WTC11 (cell line): ENCODE results near the gene MET. TPM values are rescaled to one million over a fixed set of nuclear protein-coding genes. Genes with fewer than 3 reads are reported as not detected.

Source experiments
- ATAC-seq: fragments of 200-7000 bp; cut with Tn5 transposase; 2 replicates; pipeline ENCODE4 v1.10.0; 2021; ENCODE audit warnings: mild to moderate bottlenecking, moderate library complexity
- CTCF ChIA-PET: fragments of 300-600 bp; sonication (Branson Sonifier 250); formaldehyde crosslinking; loops from one replicate; lab custom pipeline; 2021; ENCODE audit warnings: antibody characterized with exemption; lab: Charles Lee
- POLR2A ChIA-PET: fragments of 350-600 bp; sonication (Branson Sonifier 250); formaldehyde crosslinking; loops from one replicate; lab custom pipeline; 2021; ENCODE audit warnings: antibody characterized with exemption; lab: Charles Lee
- DNase-seq: peaks from one replicate; pipeline ENCODE4 v3.0.0; 2021; ENCODE audit warnings: low spot score
- H3K27ac Mint-ChIP-seq: 2 replicates; pipeline ENCODE4 v1.8.0; 2021; ENCODE audit warnings: mixed read lengths
- H3K27me3 Mint-ChIP-seq: 2 replicates; pipeline ENCODE4 v1.8.0; 2021; ENCODE audit warnings: low read depth, mild to moderate bottlenecking, moderate library complexity, mixed read lengths
- H3K36me3 Mint-ChIP-seq: 2 replicates; pipeline ENCODE4 v1.8.0; 2021; ENCODE audit warnings: mixed read lengths
- H3K4me1 Mint-ChIP-seq: 2 replicates; pipeline ENCODE4 v1.8.0; 2022; ENCODE audit warnings: mixed read lengths
- H3K4me3 Mint-ChIP-seq: 2 replicates; pipeline ENCODE4 v1.8.0; 2021; ENCODE audit warnings: mild to moderate bottlenecking, moderate library complexity, mixed read lengths
- H3K9me3 Mint-ChIP-seq: 2 replicates; pipeline ENCODE4 v1.8.0; 2021; ENCODE audit warnings: mixed read lengths
- AFF4 ChIP-seq: sonication (generic); formaldehyde crosslinking; IDR thresholded peaks from 2 replicates; pipeline ENCODE4 v1.8.1; 2023; ENCODE audit warnings: mild to moderate bottlenecking, missing genetic modification reagents, borderline replicate concordance
- CREM ChIP-seq: sonication (generic); formaldehyde crosslinking; IDR thresholded peaks from 2 replicates; pipeline ENCODE4 v1.8.1; 2022; ENCODE audit warnings: mild to moderate bottlenecking, missing genetic modification reagents, moderate library complexity
- ELF4 ChIP-seq: sonication (generic); formaldehyde crosslinking; IDR thresholded peaks from 2 replicates; pipeline ENCODE4 v1.8.1; 2022; ENCODE audit warnings: low read depth, mild to moderate bottlenecking, moderate library complexity, missing genetic modification reagents
- FOXJ3 ChIP-seq: sonication (generic); formaldehyde crosslinking; IDR thresholded peaks from 2 replicates; pipeline ENCODE4 v1.9.0; 2021; ENCODE audit warnings: missing genetic modification reagents, mild to moderate bottlenecking, borderline replicate concordance
- IRF2 ChIP-seq: sonication (generic); formaldehyde crosslinking; IDR thresholded peaks from 2 replicates; pipeline ENCODE4 v1.8.0; 2022; ENCODE audit warnings: low read depth, missing genetic modification reagents, borderline replicate concordance
- MXD4 ChIP-seq: fragments of 250-450 bp; sonication (Bioruptor Pico); IDR thresholded peaks from 2 replicates; pipeline ENCODE4 v1.8.0; 2021; ENCODE audit warnings: mild to moderate bottlenecking, moderate library complexity, borderline replicate concordance
- NFE2L1 ChIP-seq: sonication (generic); formaldehyde crosslinking; IDR thresholded peaks from 2 replicates; pipeline ENCODE4 v1.8.1; 2023; ENCODE audit warnings: missing genetic modification reagents
- NR3C1 ChIP-seq: sonication (generic); formaldehyde crosslinking; conservative IDR thresholded peaks from 2 replicates; pipeline ENCODE4 v1.8.1; 2023; ENCODE audit warnings: low read depth, mild to moderate bottlenecking, missing genetic modification reagents
- OVOL2 ChIP-seq: fragments of 250-450 bp; sonication (Bioruptor Pico); IDR thresholded peaks from 2 replicates; pipeline ENCODE4 v1.9.0; 2021; ENCODE audit warnings: mild to moderate bottlenecking, borderline replicate concordance
- RELA ChIP-seq: sonication (generic); formaldehyde crosslinking; IDR thresholded peaks from 2 replicates; pipeline ENCODE4 v1.8.1; 2022; ENCODE audit warnings: missing genetic modification reagents, mild to moderate bottlenecking, borderline replicate concordance
- RORB ChIP-seq: fragments of 250-450 bp; sonication (Bioruptor Pico); IDR thresholded peaks from 2 replicates; pipeline ENCODE4 v1.9.0; 2021; ENCODE audit warnings: mild to moderate bottlenecking
- SMAD3 ChIP-seq: sonication (generic); formaldehyde crosslinking; IDR thresholded peaks from 2 replicates; pipeline ENCODE4 v1.8.0; 2022; ENCODE audit warnings: missing genetic modification reagents, mild to moderate bottlenecking, borderline replicate concordance
- TCF7 ChIP-seq: sonication (generic); formaldehyde crosslinking; IDR thresholded peaks from 2 replicates; pipeline ENCODE4 v1.8.0; 2022; ENCODE audit warnings: mild to moderate bottlenecking, low read depth, missing genetic modification reagents, moderate library complexity
- TP53 ChIP-seq: sonication (generic); formaldehyde crosslinking; IDR thresholded peaks from 2 replicates; pipeline ENCODE4 v1.8.1; 2023; ENCODE audit warnings: mild to moderate bottlenecking, missing genetic modification reagents
- ZBTB43 ChIP-seq: sonication (generic); formaldehyde crosslinking; IDR thresholded peaks from 2 replicates; pipeline ENCODE4 v1.8.1; 2023; ENCODE audit warnings: mild to moderate bottlenecking, missing genetic modification reagents
- ZNF121 ChIP-seq: sonication (generic); formaldehyde crosslinking; IDR thresholded peaks from 2 replicates; pipeline ENCODE4 v1.8.0; 2023; ENCODE audit warnings: missing genetic modification reagents
- ZNF512 ChIP-seq: sonication (generic); formaldehyde crosslinking; IDR thresholded peaks from 2 replicates; pipeline ENCODE4 v1.8.1; 2022; ENCODE audit warnings: missing genetic modification reagents, borderline replicate concordance
- total RNA-seq: library from RNA; stranded (reverse); gene quantifications from 3 replicates; pipeline ENCODE4 v1.2.3, GENCODE V29; 2021
- TF ChIP-seq, protein P1 (sequence below): sonication (generic); formaldehyde crosslinking; conservative IDR thresholded peaks from 2 replicates; pipeline ENCODE4 v1.8.1; 2022; ENCODE audit warnings: mild to moderate bottlenecking, missing genetic modification reagents
- TF ChIP-seq, protein P2 (sequence below): sonication (generic); formaldehyde crosslinking; IDR thresholded peaks from 2 replicates; pipeline ENCODE4 v1.8.1; 2023; ENCODE audit warnings: mild to moderate bottlenecking, missing genetic modification reagents, moderate library complexity
- TF ChIP-seq, protein P3 (sequence below): sonication (generic); formaldehyde crosslinking; IDR thresholded peaks from 2 replicates; pipeline ENCODE4 v1.8.1; 2022; ENCODE audit warnings: low read depth, missing genetic modification reagents, borderline replicate concordance

Gene MET
- total RNA-seq, 1 experiment from 2014 or later = 9.4 TPM

DNA sequence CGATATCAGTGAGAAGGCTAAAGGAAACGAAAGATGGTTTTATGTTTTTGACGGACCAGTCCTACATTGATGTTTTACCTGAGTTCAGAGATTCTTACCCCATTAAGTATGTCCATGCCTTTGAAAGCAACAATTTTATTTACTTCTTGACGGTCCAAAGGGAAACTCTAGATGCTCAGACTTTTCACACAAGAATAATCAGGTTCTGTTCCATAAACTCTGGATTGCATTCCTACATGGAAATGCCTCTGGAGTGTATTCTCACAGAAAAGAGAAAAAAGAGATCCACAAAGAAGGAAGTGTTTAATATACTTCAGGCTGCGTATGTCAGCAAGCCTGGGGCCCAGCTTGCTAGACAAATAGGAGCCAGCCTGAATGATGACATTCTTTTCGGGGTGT lies 27.7 kb downstream of the MET start:
- ChIA-PET POLR2A (no interaction called here), CTCF (no interaction called here)
- DNase-seq (no peak), ATAC-seq (no peak)
- Mint-ChIP-seq H3K27me3 (no peaks in the 10 kb centered on the region), H3K27ac (no peak overlapping the region), H3K4me3 (no peak overlapping the region), H3K36me3 (no peaks in the 10 kb centered on the region), H3K9me3 (no peaks in the 10 kb centered on the region), H3K4me1 (peaks cover 22% of the 10 kb centered on the region)
- TF ChIP-seq, protein P1, sequence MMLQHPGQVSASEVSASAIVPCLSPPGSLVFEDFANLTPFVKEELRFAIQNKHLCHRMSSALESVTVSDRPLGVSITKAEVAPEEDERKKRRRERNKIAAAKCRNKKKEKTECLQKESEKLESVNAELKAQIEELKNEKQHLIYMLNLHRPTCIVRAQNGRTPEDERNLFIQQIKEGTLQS (CRISPR knock-in tag) = no peak
- TF ChIP-seq NFE2L1 (CRISPR knock-in tag) (no peak), OVOL2 (CRISPR knock-in tag) (no peak), RELA (CRISPR knock-in tag) (no peak), FOXJ3 (no peak), TCF7 (CRISPR knock-in tag) (no peak), NR3C1 (CRISPR knock-in tag) (no peak), ZNF121 (CRISPR knock-in tag) (no peak), MXD4 (CRISPR knock-in tag) (no peak), TP53 (CRISPR knock-in tag) (no peak), SMAD3 (no peak), ELF4 (CRISPR knock-in tag) (no peak), CREM (CRISPR knock-in tag) (no peak), ZNF512 (no peak), RORB (CRISPR knock-in tag) (no peak), IRF2 (CRISPR knock-in tag) (no peak), AFF4 (CRISPR knock-in tag) (no peak), ZBTB43 (CRISPR knock-in tag) (no peak)
- TF ChIP-seq, protein P2, sequence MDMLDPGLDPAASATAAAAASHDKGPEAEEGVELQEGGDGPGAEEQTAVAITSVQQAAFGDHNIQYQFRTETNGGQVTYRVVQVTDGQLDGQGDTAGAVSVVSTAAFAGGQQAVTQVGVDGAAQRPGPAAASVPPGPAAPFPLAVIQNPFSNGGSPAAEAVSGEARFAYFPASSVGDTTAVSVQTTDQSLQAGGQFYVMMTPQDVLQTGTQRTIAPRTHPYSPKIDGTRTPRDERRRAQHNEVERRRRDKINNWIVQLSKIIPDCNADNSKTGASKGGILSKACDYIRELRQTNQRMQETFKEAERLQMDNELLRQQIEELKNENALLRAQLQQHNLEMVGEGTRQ = no peak
- TF ChIP-seq, protein P3, sequence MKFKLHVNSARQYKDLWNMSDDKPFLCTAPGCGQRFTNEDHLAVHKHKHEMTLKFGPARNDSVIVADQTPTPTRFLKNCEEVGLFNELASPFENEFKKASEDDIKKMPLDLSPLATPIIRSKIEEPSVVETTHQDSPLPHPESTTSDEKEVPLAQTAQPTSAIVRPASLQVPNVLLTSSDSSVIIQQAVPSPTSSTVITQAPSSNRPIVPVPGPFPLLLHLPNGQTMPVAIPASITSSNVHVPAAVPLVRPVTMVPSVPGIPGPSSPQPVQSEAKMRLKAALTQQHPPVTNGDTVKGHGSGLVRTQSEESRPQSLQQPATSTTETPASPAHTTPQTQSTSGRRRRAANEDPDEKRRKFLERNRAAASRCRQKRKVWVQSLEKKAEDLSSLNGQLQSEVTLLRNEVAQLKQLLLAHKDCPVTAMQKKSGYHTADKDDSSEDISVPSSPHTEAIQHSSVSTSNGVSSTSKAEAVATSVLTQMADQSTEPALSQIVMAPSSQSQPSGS = no peak
